ENCODE measurements around the gene GMPS. TPM values are rescaled to one million over a fixed set of nuclear protein-coding genes. Genes with fewer than 3 reads are reported as not detected.
A peak's percentile ranks its signal among the peaks of the same experiment; 100 is the strongest.

GMPS gene
- total and polyA plus RNA-seq, 10 of the 15 experiments (the other 5 are each of a cell fraction or from before 2014, with no cell fraction given): 33.2 to 143 (median 79.0) TPM

- TF ChIP-seq, protein P1, sequence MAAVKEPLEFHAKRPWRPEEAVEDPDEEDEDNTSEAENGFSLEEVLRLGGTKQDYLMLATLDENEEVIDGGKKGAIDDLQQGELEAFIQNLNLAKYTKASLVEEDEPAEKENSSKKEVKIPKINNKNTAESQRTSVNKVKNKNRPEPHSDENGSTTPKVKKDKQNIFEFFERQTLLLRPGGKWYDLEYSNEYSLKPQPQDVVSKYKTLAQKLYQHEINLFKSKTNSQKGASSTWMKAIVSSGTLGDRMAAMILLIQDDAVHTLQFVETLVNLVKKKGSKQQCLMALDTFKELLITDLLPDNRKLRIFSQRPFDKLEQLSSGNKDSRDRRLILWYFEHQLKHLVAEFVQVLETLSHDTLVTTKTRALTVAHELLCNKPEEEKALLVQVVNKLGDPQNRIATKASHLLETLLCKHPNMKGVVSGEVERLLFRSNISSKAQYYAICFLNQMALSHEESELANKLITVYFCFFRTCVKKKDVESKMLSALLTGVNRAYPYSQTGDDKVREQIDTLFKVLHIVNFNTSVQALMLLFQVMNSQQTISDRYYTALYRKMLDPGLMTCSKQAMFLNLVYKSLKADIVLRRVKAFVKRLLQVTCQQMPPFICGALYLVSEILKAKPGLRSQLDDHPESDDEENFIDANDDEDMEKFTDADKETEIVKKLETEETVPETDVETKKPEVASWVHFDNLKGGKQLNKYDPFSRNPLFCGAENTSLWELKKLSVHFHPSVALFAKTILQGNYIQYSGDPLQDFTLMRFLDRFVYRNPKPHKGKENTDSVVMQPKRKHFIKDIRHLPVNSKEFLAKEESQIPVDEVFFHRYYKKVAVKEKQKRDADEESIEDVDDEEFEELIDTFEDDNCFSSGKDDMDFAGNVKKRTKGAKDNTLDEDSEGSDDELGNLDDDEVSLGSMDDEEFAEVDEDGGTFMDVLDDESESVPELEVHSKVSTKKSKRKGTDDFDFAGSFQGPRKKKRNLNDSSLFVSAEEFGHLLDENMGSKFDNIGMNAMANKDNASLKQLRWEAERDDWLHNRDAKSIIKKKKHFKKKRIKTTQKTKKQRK (IDR thresholded peaks at IDR 0.05; ENCODE audit: low read depth, low read length): 0 out of 2 replicates have a peak, but pooled peaks have one; percentile 23
- TF ChIP-seq ZBED1 (IDR thresholded peaks at IDR 0.05; ENCODE audit: borderline replicate concordance): no peak; the same call in 1 of the 2 replicates
- TF ChIP-seq IRF5 (IDR thresholded peaks at IDR 0.05; ENCODE audit: borderline replicate concordance): no peak; the same call in 1 of the 2 replicates
- peak; percentile 93 for TF ChIP-seq POLR2A (IDR thresholded peaks at IDR 0.05; ENCODE audit: low read depth, low read length)
- no peak for TF ChIP-seq ETV6 (conservative IDR thresholded peaks at IDR 0.05 in 1 of 2, IDR thresholded peaks at IDR 0.05 in 1 of 2; ENCODE audit: borderline replicate concordance in 1 of 2, low read depth in 1 of 2)
- peak; percentile 73; the same call in 1 of the 2 replicates for TF ChIP-seq POLR2AphosphoS2 (IDR thresholded peaks at IDR 0.05; ENCODE audit: low read depth, low read length)
- TF ChIP-seq, protein P2, sequence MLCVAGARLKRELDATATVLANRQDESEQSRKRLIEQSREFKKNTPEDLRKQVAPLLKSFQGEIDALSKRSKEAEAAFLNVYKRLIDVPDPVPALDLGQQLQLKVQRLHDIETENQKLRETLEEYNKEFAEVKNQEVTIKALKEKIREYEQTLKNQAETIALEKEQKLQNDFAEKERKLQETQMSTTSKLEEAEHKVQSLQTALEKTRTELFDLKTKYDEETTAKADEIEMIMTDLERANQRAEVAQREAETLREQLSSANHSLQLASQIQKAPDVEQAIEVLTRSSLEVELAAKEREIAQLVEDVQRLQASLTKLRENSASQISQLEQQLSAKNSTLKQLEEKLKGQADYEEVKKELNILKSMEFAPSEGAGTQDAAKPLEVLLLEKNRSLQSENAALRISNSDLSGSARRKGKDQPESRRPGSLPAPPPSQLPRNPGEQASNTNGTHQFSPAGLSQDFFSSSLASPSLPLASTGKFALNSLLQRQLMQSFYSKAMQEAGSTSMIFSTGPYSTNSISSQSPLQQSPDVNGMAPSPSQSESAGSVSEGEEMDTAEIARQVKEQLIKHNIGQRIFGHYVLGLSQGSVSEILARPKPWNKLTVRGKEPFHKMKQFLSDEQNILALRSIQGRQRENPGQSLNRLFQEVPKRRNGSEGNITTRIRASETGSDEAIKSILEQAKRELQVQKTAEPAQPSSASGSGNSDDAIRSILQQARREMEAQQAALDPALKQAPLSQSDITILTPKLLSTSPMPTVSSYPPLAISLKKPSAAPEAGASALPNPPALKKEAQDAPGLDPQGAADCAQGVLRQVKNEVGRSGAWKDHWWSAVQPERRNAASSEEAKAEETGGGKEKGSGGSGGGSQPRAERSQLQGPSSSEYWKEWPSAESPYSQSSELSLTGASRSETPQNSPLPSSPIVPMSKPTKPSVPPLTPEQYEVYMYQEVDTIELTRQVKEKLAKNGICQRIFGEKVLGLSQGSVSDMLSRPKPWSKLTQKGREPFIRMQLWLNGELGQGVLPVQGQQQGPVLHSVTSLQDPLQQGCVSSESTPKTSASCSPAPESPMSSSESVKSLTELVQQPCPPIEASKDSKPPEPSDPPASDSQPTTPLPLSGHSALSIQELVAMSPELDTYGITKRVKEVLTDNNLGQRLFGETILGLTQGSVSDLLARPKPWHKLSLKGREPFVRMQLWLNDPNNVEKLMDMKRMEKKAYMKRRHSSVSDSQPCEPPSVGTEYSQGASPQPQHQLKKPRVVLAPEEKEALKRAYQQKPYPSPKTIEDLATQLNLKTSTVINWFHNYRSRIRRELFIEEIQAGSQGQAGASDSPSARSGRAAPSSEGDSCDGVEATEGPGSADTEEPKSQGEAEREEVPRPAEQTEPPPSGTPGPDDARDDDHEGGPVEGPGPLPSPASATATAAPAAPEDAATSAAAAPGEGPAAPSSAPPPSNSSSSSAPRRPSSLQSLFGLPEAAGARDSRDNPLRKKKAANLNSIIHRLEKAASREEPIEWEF (IDR thresholded peaks at IDR 0.05; ENCODE audit: insufficient replicate concordance, low read depth, low read length): peak; percentile 56
- peak; percentile 79 for TF ChIP-seq SKIL (IDR thresholded peaks at IDR 0.05; ENCODE audit: low read depth, poor library complexity, severe bottlenecking)
- TF ChIP-seq ZBTB11 (CRISPR knock-in tag; IDR thresholded peaks at IDR 0.05): peak; percentile 95
- peak; percentile 78 for TF ChIP-seq FOXK2 (IDR thresholded peaks at IDR 0.05)
- TF ChIP-seq TBL1XR1 (IDR thresholded peaks at IDR 0.05; ENCODE audit: low read depth, low read length): peak; percentile 89
Observed at GRCh38 chr3:155854141-155854940, 16.1 kb upstream of the GMPS start, which contains the start of gene SLC33A1 (continued).

All from GM12878 (cell line).